IMR-90 (cell line): ENCODE data around the gene DSCAM. TPM values are rescaled to one million over a fixed set of nuclear protein-coding genes. Genes with fewer than 3 reads are reported as not detected.

Experiments
- ATAC-seq: fragments of 200-7000 bp; cut with Tn5 transposase; 2 replicates; pipeline ENCODE4 v1.9.1; 2020; ENCODE audit warnings: low read depth, mild to moderate bottlenecking, moderate library complexity
- BruUV-seq: library from RNA; stranded (reverse); fragments of 400-500 nt; replicated peaks from 2 replicates; lab custom pipeline; 2021; lab: Mats Ljungman, UMichigan
- CTCF ChIA-PET: fragments of 300-600 bp; formaldehyde crosslinking; extraction: SDS; loops from one replicate; lab custom pipeline; 2021; ENCODE audit warnings: antibody characterized with exemption; lab: Yijun Ruan, JAX
- POLR2A ChIA-PET: fragments of 300-600 bp; sonication (Branson Sonifier 250); formaldehyde crosslinking; loops from one replicate; lab custom pipeline; 2022; ENCODE audit warnings: antibody characterized with exemption; ENCODE audit not compliant: unreplicated experiment; lab: Charles Lee
- DNase-seq: peaks from one replicate; pipeline ENCODE4 v3.0.0; 2013
- H2AFZ ChIP-seq: replicated peaks from 2 replicates; pipeline ENCODE3; 2013; ENCODE audit warnings: low read length, mild to moderate bottlenecking; ENCODE audit not compliant: poor library complexity
- H2AK5ac ChIP-seq: 2 replicates; pipeline ENCODE4 v1.6.1; 2013; ENCODE audit warnings: low read depth, low read length, inconsistent platforms
- H2AK9ac ChIP-seq: replicated peaks from 2 replicates; pipeline ENCODE3; 2013; ENCODE audit warnings: mild to moderate bottlenecking, low read depth, low read length, moderate library complexity; ENCODE audit not compliant: poor library complexity
- H2BK120ac ChIP-seq: 2 replicates; pipeline ENCODE4 v1.6.1; 2013; ENCODE audit warnings: low read depth, low read length, inconsistent platforms
- H2BK15ac ChIP-seq: 3 replicates; pipeline ENCODE4 v1.6.1; 2013; ENCODE audit warnings: low read depth, low read length, inconsistent platforms
- H2BK20ac ChIP-seq: 2 replicates; pipeline ENCODE4 v1.6.1; 2013; ENCODE audit warnings: low read depth, mild to moderate bottlenecking, inconsistent platforms, low read length, moderate library complexity
- H2BK5ac ChIP-seq: 2 replicates; pipeline ENCODE4 v1.6.1; 2013; ENCODE audit warnings: mild to moderate bottlenecking, low read depth, low read length, inconsistent platforms; ENCODE audit not compliant: poor library complexity, severe bottlenecking
- H3K14ac ChIP-seq: replicated peaks from 2 replicates; pipeline ENCODE4 v1.6.1; 2013; ENCODE audit warnings: low read depth, low read length, inconsistent platforms
- H3K18ac ChIP-seq: 2 replicates; pipeline ENCODE4 v1.6.1; 2013; ENCODE audit warnings: low read depth, low read length, control low read depth
- H3K23ac ChIP-seq: 2 replicates; pipeline ENCODE4 v1.6.1; 2013; ENCODE audit warnings: low read depth, low read length, inconsistent platforms
- H3K27ac ChIP-seq: 2 replicates; pipeline ENCODE4 v1.5.1; 2013; ENCODE audit warnings: mild to moderate bottlenecking, control low read depth, low read length; ENCODE audit not compliant: insufficient read depth
- H3K27me3 ChIP-seq: 2 replicates; pipeline ENCODE4 v1.6.1; 2013; ENCODE audit warnings: low read length; ENCODE audit not compliant: control insufficient read depth, insufficient read depth
- H3K36me3 ChIP-seq: 2 replicates; pipeline ENCODE4 v1.6.1; 2013; ENCODE audit warnings: low read length, mixed read lengths; ENCODE audit not compliant: control insufficient read depth, insufficient read depth
- H3K4ac ChIP-seq: 2 replicates; pipeline ENCODE4 v1.6.1; 2013; ENCODE audit warnings: low read depth, low read length, inconsistent platforms
- H3K4me1 ChIP-seq: 2 replicates; pipeline ENCODE4 v1.6.1; 2013; ENCODE audit warnings: low read length, mixed read lengths; ENCODE audit not compliant: control insufficient read depth, insufficient read depth
- H3K4me2 ChIP-seq: 2 replicates; pipeline ENCODE4 v1.6.1; 2013; ENCODE audit warnings: low read depth, mild to moderate bottlenecking, control low read depth, low read length, moderate library complexity
- H3K4me3 ChIP-seq: 2 replicates; pipeline ENCODE4 v1.5.1; 2013; ENCODE audit warnings: low read depth, mild to moderate bottlenecking, control low read depth, low read length, moderate library complexity; ENCODE audit not compliant: insufficient read depth
- H3K56ac ChIP-seq: 2 replicates; pipeline ENCODE4 v1.6.1; 2013; ENCODE audit warnings: low read length, inconsistent platforms; ENCODE audit not compliant: insufficient read depth; ENCODE audit errors: extremely low read depth
- H3K79me1 ChIP-seq, 2 experiments: 2 replicates each; pipeline ENCODE4 v1.6.1; 2013; ENCODE audit warnings: low read length in 2 of 2, inconsistent platforms in 1 of 2, low read depth in 1 of 2
- H3K9ac ChIP-seq: 2 replicates; pipeline ENCODE4 v1.6.1; 2013; ENCODE audit warnings: low read depth, low read length, control low read depth
- H3K9me1 ChIP-seq: 2 replicates; pipeline ENCODE4 v1.6.1; 2013; ENCODE audit warnings: low read length, inconsistent platforms; ENCODE audit not compliant: insufficient read depth
- H3K9me3 ChIP-seq: 2 replicates; pipeline ENCODE4 v1.6.1; 2013; ENCODE audit warnings: low read length; ENCODE audit not compliant: control insufficient read depth, insufficient read depth
- H4K20me1 ChIP-seq: 2 replicates; pipeline ENCODE4 v1.6.1; 2013; ENCODE audit warnings: low read length, inconsistent platforms; ENCODE audit not compliant: insufficient read depth
- H4K5ac ChIP-seq: 2 replicates; pipeline ENCODE4 v1.6.1; 2013; ENCODE audit warnings: mild to moderate bottlenecking, low read depth, low read length, control low read depth
- H4K8ac ChIP-seq, 2 experiments: 2 replicates each; pipeline ENCODE4 v1.6.1; 2013; ENCODE audit warnings: low read depth in 2 of 2, low read length in 2 of 2, control low read depth in 1 of 2, inconsistent platforms in 1 of 2
- H4K91ac ChIP-seq: 2 replicates; pipeline ENCODE4 v1.6.1; 2013; ENCODE audit warnings: low read depth, low read length, inconsistent platforms; ENCODE audit not compliant: insufficient read depth
- BHLHE40 ChIP-seq: fragments of 150-350 bp; IDR thresholded peaks from 2 replicates; pipeline ENCODE4 v1.6.1; 2016; ENCODE audit warnings: mild to moderate bottlenecking, low read depth, low read length
- CHD1 ChIP-seq: IDR thresholded peaks from 2 replicates; pipeline ENCODE4 v1.6.1; 2012; ENCODE audit warnings: low read depth, low read length, improper control_type of control experiment
- FOS ChIP-seq: fragments of 150-350 bp; IDR thresholded peaks from 2 replicates; pipeline ENCODE4 v1.6.1; 2016; ENCODE audit warnings: low read depth, low read length
- MAFK ChIP-seq: IDR thresholded peaks from 2 replicates; pipeline ENCODE4 v1.6.1; 2012; ENCODE audit warnings: low read depth, low read length, improper control_type of control experiment
- NFE2L2 ChIP-seq: fragments of 150-350 bp; IDR thresholded peaks from 2 replicates; pipeline ENCODE4 v1.6.1; 2016; ENCODE audit warnings: low read depth, mild to moderate bottlenecking, low read length
- RAD21 ChIP-seq: IDR thresholded peaks from 2 replicates; pipeline ENCODE4 v1.6.1; 2012; ENCODE audit warnings: low read length, improper control_type of control experiment
- RCOR1 ChIP-seq: IDR thresholded peaks from 2 replicates; pipeline ENCODE4 v1.6.1; 2012; ENCODE audit warnings: mild to moderate bottlenecking, low read length, improper control_type of control experiment; ENCODE audit not compliant: insufficient replicate concordance
- RFX5 ChIP-seq: IDR thresholded peaks from 2 replicates; pipeline ENCODE4 v1.8.0; 2012; ENCODE audit warnings: low read depth, mild to moderate bottlenecking, low read length, moderate library complexity
- SMC3 ChIP-seq: fragments of 150-350 bp; IDR thresholded peaks from 2 replicates; pipeline ENCODE4 v1.6.1; 2016; ENCODE audit warnings: low read depth, mild to moderate bottlenecking, antibody characterized with exemption, low read length, moderate library complexity
- WGBS, 2 experiments: methylation state at CpG; one replicate each; pipeline versions ENCODE4 v1.1.5 to v1.1.7; 2013; ENCODE audit warnings: missing lambda C conversion rate in 2 of 2; ENCODE audit not compliant: insufficient read length in 1 of 2; ENCODE audit errors: extremely low coverage in 2 of 2; 5-methylcytosine and 5-hydroxymethylcytosine counted together
- dilution Hi-C: fragments of 300-500 bp; cut with HindIII; formaldehyde crosslinking; loops from one replicate; pipeline ENCODE4 v1.14.3; 2018; ENCODE audit warnings: low sequenced_read_pairs; ENCODE audit not compliant: unreplicated experiment
- in situ Hi-C: fragments of 300-500 bp; cut with MboI; formaldehyde crosslinking; loops from 3 replicates; pipeline ENCODE4 v1.14.3; 2019; ENCODE audit warnings: low sequenced_read_pairs, inconsistent platforms, mixed read lengths
- intact Hi-C: fragments of 100-400 bp; cut with micrococcal nuclease; formaldehyde crosslinking; loops from 2 replicates; pipeline ENCODE4 v1.10.0; 2022
- polyA plus RNA-seq, 3 experiments: library from polyadenylated mRNA; depleted of rRNA; stranded (reverse); fragments of >200 nt; gene quantifications; 2 replicates each; pipeline ENCODE4 v1.2.3, GENCODE V29; 2012; ENCODE audit warnings: low replicate concordance in 1 of 3
- total RNA-seq: library from RNA; depleted of rRNA; stranded (reverse); fragments of >200 nt; gene quantifications from 2 replicates; pipeline ENCODE4 v1.2.3, GENCODE V29; 2012
- TF ChIP-seq, protein P1 (sequence below): fragments of 150-350 bp; IDR thresholded peaks from 2 replicates; pipeline ENCODE4 v1.6.1; 2016; ENCODE audit warnings: low read depth, mild to moderate bottlenecking, low read length, moderate library complexity, borderline replicate concordance
- TF ChIP-seq, protein P2 (sequence below): fragments of 150-350 bp; IDR thresholded peaks from 2 replicates; pipeline ENCODE4 v1.6.1; 2017; ENCODE audit warnings: mild to moderate bottlenecking, antibody characterized with exemption, low read length, low read depth

DSCAM gene
- total and polyA plus RNA-seq, 2 of the 4 experiments (the other 2 are of a cell fraction) = under 0.01 to 0.02 TPM

- H3K27me3 ChIP-seq = no peaks in the 10 kb centered on the region
- no peak overlapping the region for H3K4me3 ChIP-seq
- peaks cover 10% of the 10 kb centered on the region for H3K9me3 ChIP-seq
- WGBS, 2 experiments = no CpG with 5 or more reads among the region's 1 CpG
- H4K8ac ChIP-seq = no peak overlapping the region
- no peak overlapping the region for H2BK120ac ChIP-seq
- no peak for DNase-seq
- no peak overlapping the region for H3K27ac ChIP-seq
- H3K9ac ChIP-seq = no peak overlapping the region
- H2AK9ac ChIP-seq = no peak overlapping the region
- ATAC-seq = no peak
- H2BK20ac ChIP-seq = no peak overlapping the region
- BruUV-seq = no TSS peak
- no peak overlapping the region for H2AK5ac ChIP-seq
- POLR2A ChIA-PET = no interaction called here
- intact Hi-C loops = no loop called here
- no peak overlapping the region for H4K5ac ChIP-seq
- dilution Hi-C loops = no loop called here
- H3K79me1 ChIP-seq = no peaks in the 10 kb centered on the region
- CTCF ChIA-PET = no interaction called here
- no peak overlapping the region for H3K14ac ChIP-seq
- no peaks in the 10 kb centered on the region for H3K36me3 ChIP-seq
- no peak overlapping the region for H3K18ac ChIP-seq
- no peak overlapping the region for H2AFZ ChIP-seq
- in situ Hi-C loops = no loop called here
- H3K56ac ChIP-seq = no peak overlapping the region
- no peak overlapping the region for H4K91ac ChIP-seq
- H2BK5ac ChIP-seq = no peak overlapping the region
- no peak overlapping the region for H3K23ac ChIP-seq
- H3K4me1 ChIP-seq = no peaks in the 10 kb centered on the region
- H2BK15ac ChIP-seq = no peak overlapping the region
- H3K4me2 ChIP-seq = no peak overlapping the region
- H3K4ac ChIP-seq = no peak overlapping the region
- no peak for TF ChIP-seq FOS
- TF ChIP-seq, protein P1, sequence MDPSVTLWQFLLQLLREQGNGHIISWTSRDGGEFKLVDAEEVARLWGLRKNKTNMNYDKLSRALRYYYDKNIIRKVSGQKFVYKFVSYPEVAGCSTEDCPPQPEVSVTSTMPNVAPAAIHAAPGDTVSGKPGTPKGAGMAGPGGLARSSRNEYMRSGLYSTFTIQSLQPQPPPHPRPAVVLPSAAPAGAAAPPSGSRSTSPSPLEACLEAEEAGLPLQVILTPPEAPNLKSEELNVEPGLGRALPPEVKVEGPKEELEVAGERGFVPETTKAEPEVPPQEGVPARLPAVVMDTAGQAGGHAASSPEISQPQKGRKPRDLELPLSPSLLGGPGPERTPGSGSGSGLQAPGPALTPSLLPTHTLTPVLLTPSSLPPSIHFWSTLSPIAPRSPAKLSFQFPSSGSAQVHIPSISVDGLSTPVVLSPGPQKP = no peak
- TF ChIP-seq RAD21 = no peak
- no peak for TF ChIP-seq NFE2L2
- TF ChIP-seq BHLHE40 = no peak
- TF ChIP-seq SMC3 = no peak
- TF ChIP-seq RCOR1 = no peak
- no peak for TF ChIP-seq RFX5
- TF ChIP-seq MAFK = no peak
- no peak for TF ChIP-seq CHD1
- TF ChIP-seq, protein P2, sequence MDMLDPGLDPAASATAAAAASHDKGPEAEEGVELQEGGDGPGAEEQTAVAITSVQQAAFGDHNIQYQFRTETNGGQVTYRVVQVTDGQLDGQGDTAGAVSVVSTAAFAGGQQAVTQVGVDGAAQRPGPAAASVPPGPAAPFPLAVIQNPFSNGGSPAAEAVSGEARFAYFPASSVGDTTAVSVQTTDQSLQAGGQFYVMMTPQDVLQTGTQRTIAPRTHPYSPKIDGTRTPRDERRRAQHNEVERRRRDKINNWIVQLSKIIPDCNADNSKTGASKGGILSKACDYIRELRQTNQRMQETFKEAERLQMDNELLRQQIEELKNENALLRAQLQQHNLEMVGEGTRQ = no peak
- H3K9me1 ChIP-seq = no peaks in the 10 kb centered on the region
- H4K20me1 ChIP-seq = no peaks in the 10 kb centered on the region
These were observed 522.6 kb downstream of the DSCAM start for GRCh38 chr21:40324389-40324788.
